Mesendoderm (in vitro differentiated cells): ENCODE measurements around the gene SLC43A3. TPM values are rescaled to one million over a fixed set of nuclear protein-coding genes. Genes with fewer than 3 reads are reported as not detected.

Experiments
- small RNA-seq: library from polyadenylated mRNA; stranded (forward); fragments of <200 nt; extraction: miRNeasy Mini kit (QIAGEN cat#:217004); gene quantifications from one replicate; pipeline ENCODE3, GENCODE V24; 2013; ENCODE audit not compliant: insufficient read depth

SLC43A3 gene

Small RNA genes within 50 kb of the gene (small RNA-seq; reads per million reads assigned to genes)
- not detected for gene RNA5SP341
